Brain microvascular endothelial cell (primary cell): ENCODE measurements around the gene SLC18A2.

ENCODE experiments used
- DNase-seq: peaks from one replicate; pipeline ENCODE4 v3.0.0-alpha.2; 2020
- H3K27ac ChIP-seq: fragments of 250-450 bp; sonication (Bioruptor Pico); 2 replicates; pipeline ENCODE4 v1.5.1; 2020; ENCODE audit warnings: mild to moderate bottlenecking, moderate library complexity
- H3K27me3 ChIP-seq: fragments of 250-450 bp; sonication (Bioruptor Pico); replicated peaks from 2 replicates; pipeline ENCODE4 v1.5.1; 2020; ENCODE audit warnings: mild to moderate bottlenecking
- H3K36me3 ChIP-seq: fragments of 250-450 bp; sonication (Bioruptor Pico); replicated peaks from 2 replicates; pipeline ENCODE4 v1.5.1; 2020; ENCODE audit warnings: mild to moderate bottlenecking
- H3K4me3 ChIP-seq: 2 replicates; pipeline ENCODE4 v1.5.1; 2011; ENCODE audit warnings: low read depth, mild to moderate bottlenecking, control low read depth, low read length, moderate library complexity
- in situ Hi-C: cut with HindIII; loops from 2 replicates; pipeline ENCODE4 v1.10.0; 2017; ENCODE audit warnings: low sequenced_read_pairs, low pct_ligation_motif_present
- TF ChIP-seq, protein P1 (sequence below): IDR thresholded peaks from 2 replicates; pipeline ENCODE4 v1.5.1; 2011; ENCODE audit warnings: low read depth, mild to moderate bottlenecking, moderate library complexity, low read length, control low read depth, inconsistent platforms; ENCODE audit errors: missing control alignments

SLC18A2 gene

DNA sequence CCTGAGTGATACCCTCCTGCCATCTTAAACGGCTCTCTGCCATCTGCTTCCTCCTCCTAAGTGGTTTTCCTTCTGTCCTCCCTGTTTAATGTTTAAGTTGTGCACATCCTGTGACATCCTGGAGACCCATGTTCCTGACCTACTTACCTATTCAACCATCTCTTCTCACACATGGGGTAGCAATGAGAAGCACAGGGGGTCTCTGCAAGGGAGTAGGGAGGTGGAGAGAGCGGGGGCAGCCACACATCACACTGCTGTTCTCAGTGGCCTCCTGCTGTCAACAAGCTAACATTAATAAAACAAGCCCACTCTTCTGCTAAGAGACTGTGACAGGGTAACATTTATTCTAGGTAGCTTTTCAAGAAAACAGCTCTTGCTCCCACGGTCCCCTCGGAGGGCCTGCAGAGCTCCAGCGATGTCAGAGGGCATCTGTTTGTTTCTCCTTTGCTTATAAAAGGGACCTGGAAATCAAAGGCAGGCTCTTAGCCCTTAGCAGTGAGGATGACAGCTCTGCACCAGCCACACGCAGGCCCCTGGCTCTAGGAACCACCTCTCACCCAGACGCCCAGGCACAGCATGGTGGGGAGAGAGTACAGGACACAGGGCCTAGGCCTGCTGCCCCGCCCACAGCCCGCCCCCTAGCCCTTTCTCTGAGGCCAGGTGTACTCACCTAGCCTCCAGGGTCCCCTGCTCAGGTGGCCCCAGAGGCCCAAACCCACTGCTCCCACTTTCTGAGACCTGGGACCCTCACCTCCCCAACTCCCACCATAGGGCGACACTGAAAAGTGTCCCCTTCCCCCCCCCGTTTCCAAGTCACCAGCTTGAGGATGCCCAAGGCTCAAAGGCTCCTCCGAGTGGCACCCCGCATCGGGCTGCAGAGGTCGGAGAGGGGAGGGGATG lies 943 bp upstream of the SLC18A2 start:
- Histone ChIP-seq H3K27ac (no peak overlapping the region), H3K27me3 (peaks cover 28% of the 10 kb centered on the region), H3K4me3 (no peak overlapping the region), H3K36me3 (no peaks in the 10 kb centered on the region)
- TF ChIP-seq, protein P1, sequence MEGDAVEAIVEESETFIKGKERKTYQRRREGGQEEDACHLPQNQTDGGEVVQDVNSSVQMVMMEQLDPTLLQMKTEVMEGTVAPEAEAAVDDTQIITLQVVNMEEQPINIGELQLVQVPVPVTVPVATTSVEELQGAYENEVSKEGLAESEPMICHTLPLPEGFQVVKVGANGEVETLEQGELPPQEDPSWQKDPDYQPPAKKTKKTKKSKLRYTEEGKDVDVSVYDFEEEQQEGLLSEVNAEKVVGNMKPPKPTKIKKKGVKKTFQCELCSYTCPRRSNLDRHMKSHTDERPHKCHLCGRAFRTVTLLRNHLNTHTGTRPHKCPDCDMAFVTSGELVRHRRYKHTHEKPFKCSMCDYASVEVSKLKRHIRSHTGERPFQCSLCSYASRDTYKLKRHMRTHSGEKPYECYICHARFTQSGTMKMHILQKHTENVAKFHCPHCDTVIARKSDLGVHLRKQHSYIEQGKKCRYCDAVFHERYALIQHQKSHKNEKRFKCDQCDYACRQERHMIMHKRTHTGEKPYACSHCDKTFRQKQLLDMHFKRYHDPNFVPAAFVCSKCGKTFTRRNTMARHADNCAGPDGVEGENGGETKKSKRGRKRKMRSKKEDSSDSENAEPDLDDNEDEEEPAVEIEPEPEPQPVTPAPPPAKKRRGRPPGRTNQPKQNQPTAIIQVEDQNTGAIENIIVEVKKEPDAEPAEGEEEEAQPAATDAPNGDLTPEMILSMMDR: no peak
- in situ Hi-C loops: no loop called here
- no peak for DNase-seq

DNA sequence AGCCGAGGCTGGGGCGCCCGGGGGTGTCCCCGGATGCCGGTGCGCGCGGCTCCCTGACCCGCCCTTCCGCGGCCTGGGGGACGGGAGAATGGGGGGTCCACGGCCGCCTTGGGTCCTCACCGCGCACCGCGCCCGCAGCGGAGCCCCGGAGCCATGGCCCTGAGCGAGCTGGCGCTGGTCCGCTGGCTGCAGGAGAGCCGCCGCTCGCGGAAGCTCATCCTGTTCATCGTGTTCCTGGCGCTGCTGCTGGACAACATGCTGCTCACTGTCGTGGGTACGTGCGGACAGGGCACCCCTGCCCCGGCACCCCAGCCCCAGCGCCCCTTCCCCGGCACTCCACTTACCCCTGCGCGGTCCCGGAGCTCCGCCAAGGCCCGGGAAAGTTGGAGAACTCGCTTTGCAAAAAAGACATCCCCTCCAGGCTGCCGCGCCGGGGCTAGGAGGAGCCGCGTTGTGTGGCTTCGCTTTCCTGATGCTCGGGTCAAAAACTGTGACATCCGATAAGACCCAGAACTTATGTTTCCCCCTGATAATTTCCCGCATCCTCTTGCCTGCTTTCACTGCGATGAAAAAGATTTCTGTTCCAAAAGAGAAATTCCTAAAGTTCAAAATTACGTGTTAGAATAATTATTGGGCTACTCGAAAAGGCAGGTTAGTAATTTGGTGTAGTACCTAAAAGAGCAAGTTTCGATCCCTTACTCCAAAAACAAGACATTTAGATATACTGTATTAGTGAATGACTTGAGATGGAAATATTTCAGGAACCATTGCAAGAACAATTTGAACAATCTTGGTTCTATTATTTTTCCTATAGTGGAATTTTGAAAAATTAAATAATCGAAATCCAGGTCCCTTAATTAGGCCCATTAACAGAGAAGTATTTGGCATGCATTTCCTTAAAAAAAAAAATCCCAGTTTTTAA lies 888 bp downstream of the SLC18A2 start:
- DNase-seq: no peak
- TF ChIP-seq, protein P1: no peak
- peaks cover 28% of the 10 kb centered on the region for H3K27me3 ChIP-seq

DNA sequence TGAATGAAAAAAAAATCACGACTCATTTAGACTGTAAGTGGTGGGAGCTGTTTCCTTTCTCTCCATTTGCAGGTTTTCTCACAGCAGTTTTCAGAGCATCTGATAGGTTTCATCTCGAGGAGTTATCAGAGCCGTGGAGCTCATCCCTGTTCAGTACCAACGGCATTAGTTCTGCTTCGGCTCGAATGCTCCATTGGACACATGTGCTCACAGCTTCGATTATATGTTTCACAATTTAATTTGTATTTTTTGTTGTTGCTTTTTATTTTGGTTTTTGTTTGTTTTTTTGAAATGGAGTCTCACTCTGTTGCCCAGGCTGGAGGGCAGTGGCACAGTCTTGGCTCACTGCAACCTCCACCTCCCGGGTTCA lies 1.5 kb downstream of the SLC18A2 start:
- peaks cover 28% of the 10 kb centered on the region for H3K27me3 ChIP-seq
- TF ChIP-seq, protein P1: no peak
- DNase-seq: no peak
- H3K4me3 ChIP-seq: no peak overlapping the region
- H3K27ac ChIP-seq: no peak overlapping the region
- in situ Hi-C loops: no loop called here
- no peaks in the 10 kb centered on the region for H3K36me3 ChIP-seq

More for the DNA sequence above, 888 bp downstream of the SLC18A2 start:
- Histone ChIP-seq H3K27ac (no peak overlapping the region), H3K36me3 (no peaks in the 10 kb centered on the region), H3K4me3 (no peak overlapping the region)
- in situ Hi-C loops: no loop called here

GRCh38 chr10:117246997-117247671 lies 6.2 kb downstream of the SLC18A2 start:
- TF ChIP-seq, protein P1: no peak
- no peak for DNase-seq
- Histone ChIP-seq H3K4me3 (no peak overlapping the region), H3K27me3 (peaks cover 3% of the 10 kb centered on the region), H3K27ac (no peak overlapping the region), H3K36me3 (no peaks in the 10 kb centered on the region)
- in situ Hi-C loops: no loop called here

- Histone ChIP-seq H3K27ac (no peak overlapping the region), H3K36me3 (no peaks in the 10 kb centered on the region), H3K27me3 (no peaks in the 10 kb centered on the region), H3K4me3 (no peak overlapping the region)
- no peak for DNase-seq
- in situ Hi-C loops: no loop called here
- TF ChIP-seq, protein P1: no peak
Observed at GRCh38 chr10:117248750-117249465, 8.0 kb downstream of the SLC18A2 start.
